Stimulated activated CD8-positive, alpha-beta memory T cell treated with anti-CD3 and anti-CD28 coated beads, Interleukin-12 subunit alpha, Interleukin-12 subunit beta, amount 100 ng/mL, for 4 hours (primary cell): ENCODE results near the gene SMYD3.
"Not testable (repeated sequence)": the region's sequence is repeated elsewhere in the genome, so short reads cannot be mapped to it uniquely, and the experiment has no call there.

Experiments used
- DNase-seq: peaks from one replicate; pipeline ENCODE4 v3.0.0-alpha.2; 2020; ENCODE audit warnings: low read depth

Gene SMYD3

GRCh38 chr1:245987997-245988392 is 519.1 kb downstream of the SMYD3 start:
- no peak for DNase-seq

GRCh38 chr1:245987577-245987976 is 519.5 kb downstream of the SMYD3 start:
- no peak for DNase-seq

- no peak for DNase-seq
Observed at GRCh38 chr1:245987219-245987545, 519.9 kb downstream of the SMYD3 start.

GRCh38 chr1:245986404-245987218 is 520.5 kb downstream of the SMYD3 start:
- DNase-seq: no peak

GRCh38 chr1:245984390-245985155 is 522.5 kb downstream of the SMYD3 start:
- DNase-seq: no peak

- DNase-seq: no peak
Observed at GRCh38 chr1:245983294-245983967, 523.6 kb downstream of the SMYD3 start.

- DNase-seq: no peak
Observed at GRCh38 chr1:245979589-245979988, 527.5 kb downstream of the SMYD3 start.

GRCh38 chr1:245978915-245979314 is 528.2 kb downstream of the SMYD3 start:
- DNase-seq: no peak

- DNase-seq: no peak
Observed at GRCh38 chr1:245972476-245972875, 534.6 kb downstream of the SMYD3 start.

GRCh38 chr1:245971711-245972085 is 535.4 kb downstream of the SMYD3 start:
- DNase-seq: no peak

GRCh38 chr1:245971076-245971710 is 535.9 kb downstream of the SMYD3 start:
- DNase-seq: not testable (repeated sequence)

GRCh38 chr1:245969283-245969682 is 537.8 kb downstream of the SMYD3 start:
- DNase-seq: no peak

GRCh38 chr1:245968775-245969174 is 538.3 kb downstream of the SMYD3 start:
- DNase-seq: no peak

GRCh38 chr1:245965398-245965797 is 541.7 kb downstream of the SMYD3 start:
- DNase-seq: no peak

- no peak for DNase-seq
Observed at GRCh38 chr1:245963649-245964048, 543.4 kb downstream of the SMYD3 start.

- no peak for DNase-seq
Observed at GRCh38 chr1:245962453-245962852, 544.6 kb downstream of the SMYD3 start.

GRCh38 chr1:245961137-245961540 is 545.9 kb downstream of the SMYD3 start:
- DNase-seq: no peak

- no peak for DNase-seq
Observed at GRCh38 chr1:245960171-245960570, 546.9 kb downstream of the SMYD3 start.

- no peak for DNase-seq
Observed at GRCh38 chr1:245958016-245958415, 549.1 kb downstream of the SMYD3 start.

- DNase-seq: no peak
Observed at GRCh38 chr1:245957427-245957826, 549.7 kb downstream of the SMYD3 start.

- peak; percentile 8 for DNase-seq
Observed at GRCh38 chr1:245956225-245956624, 550.9 kb downstream of the SMYD3 start.

- no peak for DNase-seq
Observed at GRCh38 chr1:245953876-245954660, 553.0 kb downstream of the SMYD3 start.
